ENCODE data around the gene TIMMDC1. TPM values are rescaled to one million over a fixed set of nuclear protein-coding genes. Genes with fewer than 3 reads are reported as not detected.

The TIMMDC1 gene
- polyA plus RNA-seq, 1 of the 3 experiments (the other 2 are of a cell fraction) = 128 TPM

DNA sequence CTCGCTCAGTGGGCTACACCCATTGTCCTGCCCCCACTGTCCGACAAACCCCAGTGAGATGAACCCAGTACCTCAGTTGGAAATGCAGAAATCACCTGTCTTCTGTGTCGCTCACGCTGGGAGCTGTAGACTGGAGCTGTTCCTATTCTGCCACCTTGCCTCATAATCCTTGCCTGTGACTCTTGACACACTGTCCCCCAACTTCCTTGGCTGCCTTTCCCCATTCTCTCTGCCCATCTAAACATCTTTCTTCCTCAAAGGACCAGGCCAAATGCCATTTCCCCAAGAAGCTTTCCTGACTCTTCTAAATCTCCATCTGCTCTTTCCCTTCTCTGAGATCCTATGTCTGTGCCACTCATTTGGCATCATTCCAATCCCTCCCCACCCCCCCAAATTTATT is 70.8 kb downstream of the TIMMDC1 start:
- Histone ChIP-seq H3K9me2 (no peaks in the 10 kb centered on the region), H3K4me3 (ENCODE audit: low read depth in 2 of 2, low read length in 1 of 2) (no peak overlapping the region), H3K36me3 (replicated peaks in 1 of 2; ENCODE audit: control insufficient read depth in 1 of 2, insufficient read depth in 2 of 2, low read length in 1 of 2) (no peaks in the 10 kb centered on the region), H4K20me1 (ENCODE audit: insufficient read depth) (no peaks in the 10 kb centered on the region), H3K9ac (no peak overlapping the region), H3K9me3 (no peaks in the 10 kb centered on the region), H3K27ac (ENCODE audit: low read depth in 2 of 2, low read length in 1 of 2) (no peak overlapping the region), H3K4me2 (no peak overlapping the region), H3K27me3 (ENCODE audit: insufficient read depth) (no peaks in the 10 kb centered on the region), H3K4me1 (ENCODE audit: control insufficient read depth in 1 of 2, insufficient read depth in 2 of 2, low read depth in 1 of 2, low read length in 1 of 2) (no peaks in the 10 kb centered on the region), H3K79me2 (ENCODE audit: insufficient read depth) (no peaks in the 10 kb centered on the region), H2AFZ (ENCODE audit: low read depth) (no peak overlapping the region), H3F3A (replicated peaks; ENCODE audit: insufficient read depth) (no peaks in the 10 kb centered on the region)
- DNase-seq = no peak
- 85% methylated on average over 2 of the region's 4 CpGs for WGBS (ENCODE audit: low lambda C conversion rate)
- ChIA-PET POLR2A (no interaction called here), CTCF (no interaction called here)
- TF ChIP-seq GATA2 (CRISPR knock-in tag; IDR thresholded peaks at IDR 0.05) (no peak), RXRA (IDR thresholded peaks at IDR 0.05; ENCODE audit: borderline replicate concordance, low read depth) (no peak), ZBTB33 (IDR thresholded peaks at IDR 0.05; ENCODE audit: borderline replicate concordance, low read depth) (no peak), FOXJ3 (CRISPR knock-in tag; IDR thresholded peaks at IDR 0.05) (no peak), TEAD4 (IDR thresholded peaks at IDR 0.05; ENCODE audit: borderline replicate concordance, insufficient read depth) (no peak), CTCF (IDR thresholded peaks at IDR 0.05) (no peak)

DNA sequence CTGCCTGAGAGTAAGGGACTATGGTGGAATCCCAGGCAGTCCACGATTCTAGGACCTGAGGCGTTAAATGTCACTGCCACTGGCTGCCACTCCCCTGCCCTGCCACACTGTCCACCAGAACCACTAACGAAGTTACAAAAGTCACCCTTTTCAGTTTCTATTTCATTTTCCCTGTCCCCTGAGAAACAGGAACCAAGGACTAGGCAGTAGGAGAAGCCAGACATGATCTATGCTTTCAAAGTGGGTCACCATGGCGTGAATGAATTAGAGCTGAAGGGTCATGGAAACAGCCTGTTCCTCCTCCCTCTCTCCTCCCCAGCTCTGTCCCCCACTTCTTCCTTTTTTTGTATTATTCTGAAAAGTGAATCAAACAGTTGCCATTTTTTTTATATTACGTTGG is 71.9 kb downstream of the TIMMDC1 start:
- Histone ChIP-seq H3K36me3 (replicated peaks in 1 of 2; ENCODE audit: control insufficient read depth in 1 of 2, insufficient read depth in 2 of 2, low read length in 1 of 2) (no peaks in the 10 kb centered on the region), H3K27me3 (ENCODE audit: insufficient read depth) (no peaks in the 10 kb centered on the region), H3F3A (replicated peaks; ENCODE audit: insufficient read depth) (no peaks in the 10 kb centered on the region), H3K4me3 (ENCODE audit: low read depth in 2 of 2, low read length in 1 of 2) (no peak overlapping the region), H3K9me2 (no peaks in the 10 kb centered on the region), H3K4me1 (ENCODE audit: control insufficient read depth in 1 of 2, insufficient read depth in 2 of 2, low read depth in 1 of 2, low read length in 1 of 2) (no peaks in the 10 kb centered on the region), H3K9ac (no peak overlapping the region), H3K79me2 (ENCODE audit: insufficient read depth) (no peaks in the 10 kb centered on the region), H3K27ac (ENCODE audit: low read depth in 2 of 2, low read length in 1 of 2) (no peak overlapping the region), H4K20me1 (ENCODE audit: insufficient read depth) (no peaks in the 10 kb centered on the region), H3K9me3 (no peaks in the 10 kb centered on the region), H2AFZ (ENCODE audit: low read depth) (no peak overlapping the region), H3K4me2 (no peak overlapping the region)
- no peak for DNase-seq
- 80% methylated on average over 5 of the region's 5 CpGs for WGBS (ENCODE audit: low lambda C conversion rate)
- ChIA-PET CTCF (interaction anchor here (1.4 kb wide), 1 partner anchor 111 kb away, joined by 3 read pairs; no protein-coding TSS in a partner anchor), POLR2A (no interaction called here)
- TF ChIP-seq CTCF (IDR thresholded peaks at IDR 0.05) = no peak
- no peak for TF ChIP-seq ZBTB33 (IDR thresholded peaks at IDR 0.05; ENCODE audit: borderline replicate concordance, low read depth)
- no peak for TF ChIP-seq GATA2 (CRISPR knock-in tag; IDR thresholded peaks at IDR 0.05)
